ENCODE measurements around the gene LIMA1. TPM values are rescaled to one million over a fixed set of nuclear protein-coding genes. Genes with fewer than 3 reads are reported as not detected.
"Not testable (repeated sequence)": the region's sequence is repeated elsewhere in the genome, so short reads cannot be mapped to it uniquely, and the experiment has no call there.

Gene LIMA1
- total RNA-seq, 1 experiment from 2014 or later, result 39.5 TPM

GRCh38 chr12:50164963-50165362 lies 118.4 kb downstream of the LIMA1 start:
- no peak overlapping the region for H3K27ac ChIP-seq (ENCODE audit: low read length)
- H3K9me3 ChIP-seq (ENCODE audit: low read length), result no peaks in the 10 kb centered on the region
- no peak overlapping the region for H3K9ac ChIP-seq (ENCODE audit: low read length)
- H2AFZ ChIP-seq (ENCODE audit: low read length), result no peak overlapping the region
- H3K4me2 ChIP-seq (ENCODE audit: low read depth, low read length, poor library complexity, severe bottlenecking), result no peak overlapping the region
- H3K36me3 ChIP-seq (ENCODE audit: insufficient read depth, low read length), result 0 out of 2 replicates have a peak, but pooled peaks cover 2% of the 10 kb centered on the region
- H3K4me1 ChIP-seq (ENCODE audit: low read length), result peaks cover 18% of the 10 kb centered on the region
- no peaks in the 10 kb centered on the region for H3K9me2 ChIP-seq (replicated peaks; ENCODE audit: insufficient read depth, low read length)
- no peaks in the 10 kb centered on the region for H4K20me1 ChIP-seq (ENCODE audit: insufficient read depth, low read depth, low read length)
- no peaks in the 10 kb centered on the region for H3K27me3 ChIP-seq (ENCODE audit: low read length)
- peaks cover 69% of the 10 kb centered on the region for H3K79me2 ChIP-seq (ENCODE audit: low read length)
- no peak for DNase-seq
- H3K4me3 ChIP-seq (ENCODE audit: low read length), result no peak overlapping the region

GRCh38 chr12:50162230-50162629 lies 121.1 kb downstream of the LIMA1 start:
- Histone ChIP-seq H3K9ac (ENCODE audit: low read length) (no peak overlapping the region), H2AFZ (ENCODE audit: low read length) (no peak overlapping the region), H4K20me1 (ENCODE audit: insufficient read depth, low read depth, low read length) (no peaks in the 10 kb centered on the region), H3K9me3 (ENCODE audit: low read length) (no peaks in the 10 kb centered on the region), H3K4me1 (ENCODE audit: low read length) (peaks cover 13% of the 10 kb centered on the region), H3K79me2 (ENCODE audit: low read length) (peaks cover 96% of the 10 kb centered on the region), H3K36me3 (ENCODE audit: insufficient read depth, low read length) (0 out of 2 replicates have a peak, but pooled peaks cover 4% of the 10 kb centered on the region), H3K27me3 (ENCODE audit: low read length) (no peaks in the 10 kb centered on the region), H3K4me2 (ENCODE audit: low read depth, low read length, poor library complexity, severe bottlenecking) (no peak overlapping the region), H3K27ac (ENCODE audit: low read length) (no peak overlapping the region), H3K4me3 (ENCODE audit: low read length) (no peak overlapping the region), H3K9me2 (replicated peaks; ENCODE audit: insufficient read depth, low read length) (no peaks in the 10 kb centered on the region)
- DNase-seq, result no peak

GRCh38 chr12:50160643-50161042 lies 122.7 kb downstream of the LIMA1 start:
- Histone ChIP-seq H3K9me2 (replicated peaks; ENCODE audit: insufficient read depth, low read length) (no peaks in the 10 kb centered on the region), H3K27me3 (ENCODE audit: low read length) (no peaks in the 10 kb centered on the region), H3K4me3 (ENCODE audit: low read length) (no peak overlapping the region), H3K4me2 (ENCODE audit: low read depth, low read length, poor library complexity, severe bottlenecking) (no peak overlapping the region), H3K9ac (ENCODE audit: low read length) (no peak overlapping the region), H3K9me3 (ENCODE audit: low read length) (no peaks in the 10 kb centered on the region), H3K4me1 (ENCODE audit: low read length) (peaks cover 8% of the 10 kb centered on the region), H3K27ac (ENCODE audit: low read length) (no peak overlapping the region), H3K36me3 (ENCODE audit: insufficient read depth, low read length) (0 out of 2 replicates have a peak, but pooled peaks cover 5% of the 10 kb centered on the region), H3K79me2 (ENCODE audit: low read length) (peaks cover 90% of the 10 kb centered on the region), H2AFZ (ENCODE audit: low read length) (no peak overlapping the region), H4K20me1 (ENCODE audit: insufficient read depth, low read depth, low read length) (no peaks in the 10 kb centered on the region)
- no peak for DNase-seq

GRCh38 chr12:50157259-50157658 lies 126.1 kb downstream of the LIMA1 start:
- Histone ChIP-seq H2AFZ (ENCODE audit: low read length) (no peak overlapping the region), H3K27ac (ENCODE audit: low read length) (no peak overlapping the region), H3K9ac (ENCODE audit: low read length) (no peak overlapping the region), H3K79me2 (ENCODE audit: low read length) (peaks cover 81% of the 10 kb centered on the region), H3K27me3 (ENCODE audit: low read length) (no peaks in the 10 kb centered on the region), H4K20me1 (ENCODE audit: insufficient read depth, low read depth, low read length) (no peaks in the 10 kb centered on the region), H3K4me1 (ENCODE audit: low read length) (no peaks in the 10 kb centered on the region), H3K9me3 (ENCODE audit: low read length) (no peaks in the 10 kb centered on the region), H3K36me3 (ENCODE audit: insufficient read depth, low read length) (0 out of 2 replicates have a peak, but pooled peaks cover 5% of the 10 kb centered on the region), H3K9me2 (replicated peaks; ENCODE audit: insufficient read depth, low read length) (no peaks in the 10 kb centered on the region), H3K4me3 (ENCODE audit: low read length) (no peak overlapping the region), H3K4me2 (ENCODE audit: low read depth, low read length, poor library complexity, severe bottlenecking) (no peak overlapping the region)
- DNase-seq, result no peak

GRCh38 chr12:50156641-50157040 lies 126.7 kb downstream of the LIMA1 start:
- H4K20me1 ChIP-seq (ENCODE audit: insufficient read depth, low read depth, low read length), result no peaks in the 10 kb centered on the region
- no peaks in the 10 kb centered on the region for H3K27me3 ChIP-seq (ENCODE audit: low read length)
- H3K9me2 ChIP-seq (replicated peaks; ENCODE audit: insufficient read depth, low read length), result no peaks in the 10 kb centered on the region
- H3K9ac ChIP-seq (ENCODE audit: low read length), result no peak overlapping the region
- H3K27ac ChIP-seq (ENCODE audit: low read length), result no peak overlapping the region
- no peak overlapping the region for H3K4me2 ChIP-seq (ENCODE audit: low read depth, low read length, poor library complexity, severe bottlenecking)
- 0 out of 2 replicates have a peak, but pooled peaks cover 5% of the 10 kb centered on the region for H3K36me3 ChIP-seq (ENCODE audit: insufficient read depth, low read length)
- H2AFZ ChIP-seq (ENCODE audit: low read length), result no peak overlapping the region
- no peak for DNase-seq
- peaks cover 81% of the 10 kb centered on the region for H3K79me2 ChIP-seq (ENCODE audit: low read length)
- no peaks in the 10 kb centered on the region for H3K4me1 ChIP-seq (ENCODE audit: low read length)
- H3K9me3 ChIP-seq (ENCODE audit: low read length), result no peaks in the 10 kb centered on the region
- no peak overlapping the region for H3K4me3 ChIP-seq (ENCODE audit: low read length)

- not testable (repeated sequence) for H3K27ac ChIP-seq (ENCODE audit: low read length); H3K9me3 ChIP-seq (ENCODE audit: low read length); DNase-seq; H3K4me2 ChIP-seq (ENCODE audit: low read depth, low read length, poor library complexity, severe bottlenecking); H2AFZ ChIP-seq (ENCODE audit: low read length); H3K9me2 ChIP-seq (replicated peaks; ENCODE audit: insufficient read depth, low read length); H3K9ac ChIP-seq (ENCODE audit: low read length); H3K27me3 ChIP-seq (ENCODE audit: low read length); H3K36me3 ChIP-seq (ENCODE audit: insufficient read depth, low read length); H4K20me1 ChIP-seq (ENCODE audit: insufficient read depth, low read depth, low read length); H3K4me3 ChIP-seq (ENCODE audit: low read length)
- H3K79me2 ChIP-seq (ENCODE audit: low read length), result peaks cover 83% of the 10 kb centered on the region
- peaks cover 12% of the 10 kb centered on the region for H3K4me1 ChIP-seq (ENCODE audit: low read length)
These were observed 128.4 kb downstream of the LIMA1 start for GRCh38 chr12:50154947-50155346.

- Histone ChIP-seq H3K79me2 (ENCODE audit: low read length) (peaks cover 75% of the 10 kb centered on the region), H3K4me3 (ENCODE audit: low read length) (no peak overlapping the region), H3K9ac (ENCODE audit: low read length) (no peak overlapping the region), H4K20me1 (ENCODE audit: insufficient read depth, low read depth, low read length) (no peaks in the 10 kb centered on the region), H3K36me3 (ENCODE audit: insufficient read depth, low read length) (no peaks in the 10 kb centered on the region), H2AFZ (ENCODE audit: low read length) (no peak overlapping the region), H3K9me2 (replicated peaks; ENCODE audit: insufficient read depth, low read length) (no peaks in the 10 kb centered on the region), H3K9me3 (ENCODE audit: low read length) (no peaks in the 10 kb centered on the region), H3K27me3 (ENCODE audit: low read length) (no peaks in the 10 kb centered on the region), H3K4me1 (ENCODE audit: low read length) (peaks cover 12% of the 10 kb centered on the region), H3K27ac (ENCODE audit: low read length) (peak overlapping the region; percentile 19; the same call in 1 of the 2 replicates), H3K4me2 (ENCODE audit: low read depth, low read length, poor library complexity, severe bottlenecking) (no peak overlapping the region)
- DNase-seq, result no peak
These were observed 132.2 kb downstream of the LIMA1 start for GRCh38 chr12:50151047-50151687.

GRCh38 chr12:50149311-50149710 lies 134.0 kb downstream of the LIMA1 start:
- peaks cover 80% of the 10 kb centered on the region for H3K79me2 ChIP-seq (ENCODE audit: low read length)
- no peak overlapping the region for H2AFZ ChIP-seq (ENCODE audit: low read length)
- H3K9ac ChIP-seq (ENCODE audit: low read length), result no peak overlapping the region

More at GRCh38 chr12:50149311-50149710, 134.0 kb downstream of the LIMA1 start:
- Histone ChIP-seq H3K4me1 (ENCODE audit: low read length) (peaks cover 12% of the 10 kb centered on the region), H3K4me3 (ENCODE audit: low read length) (no peak overlapping the region), H3K9me3 (ENCODE audit: low read length) (no peaks in the 10 kb centered on the region), H4K20me1 (ENCODE audit: insufficient read depth, low read depth, low read length) (no peaks in the 10 kb centered on the region), H3K4me2 (ENCODE audit: low read depth, low read length, poor library complexity, severe bottlenecking) (no peak overlapping the region), H3K27me3 (ENCODE audit: low read length) (no peaks in the 10 kb centered on the region), H3K36me3 (ENCODE audit: insufficient read depth, low read length) (no peaks in the 10 kb centered on the region), H3K27ac (ENCODE audit: low read length) (no peak overlapping the region), H3K9me2 (replicated peaks; ENCODE audit: insufficient read depth, low read length) (no peaks in the 10 kb centered on the region)
- DNase-seq, result no peak
